Left kidney (tissue), 2 donors: ENCODE measurements around the gene SLC22A31. TPM values are rescaled to one million over a fixed set of nuclear protein-coding genes. Genes with fewer than 3 reads are reported as not detected.

Source experiments
- DNase-seq: peaks from one replicate; pipeline ENCODE4 v3.0.0-alpha.2; 2013
- polyA plus RNA-seq: library from polyadenylated mRNA; unstranded; fragments of 120-200 nt; gene quantifications from one replicate; pipeline ENCODE4 v1.2.1, GENCODE V29; 2013; ENCODE audit not compliant: insufficient read length

The SLC22A31 gene
- polyA plus RNA-seq, 1 donor: 0.48 TPM

- no peak for DNase-seq
These were observed 51.0 kb downstream of the SLC22A31 start for GRCh38 chr16:89149386-89149785.

GRCh38 chr16:89147085-89147817, 53.1 kb downstream of the SLC22A31 start:
- no peak for DNase-seq

- DNase-seq: no peak
These were observed 53.9 kb downstream of the SLC22A31 start for GRCh38 chr16:89146211-89147005.

Other genes starting within 250 kb of the SLC22A31 start
- gene CBFA2T3, start 223.3 kb downstream of the SLC22A31 start, polyA plus RNA-seq: 2.1 TPM
- 30.5 TPM for gene ACSF3, start 106.7 kb downstream of the SLC22A31 start, polyA plus RNA-seq
- 2.7 TPM for gene CDH15, start 28.8 kb downstream of the SLC22A31 start, polyA plus RNA-seq
- 7.0 TPM for gene ZNF778, start 17.2 kb upstream of the SLC22A31 start, polyA plus RNA-seq